Motor neuron (in vitro differentiated cells): ENCODE results near the gene PRR15L. TPM values are rescaled to one million over a fixed set of nuclear protein-coding genes. Genes with fewer than 3 reads are reported as not detected.

Source experiments
- ATAC-seq, 8 experiments: fragments of 200-7000 bp; cut with Tn5 transposase; replicated peaks in 6 of 8; 2 replicates each; pipeline ENCODE4 v1.8.0; 2021; ENCODE audit warnings: mild to moderate bottlenecking in 8 of 8, moderate library complexity in 8 of 8
- H3K27ac ChIP-seq, 2 donors: fragments of 250-450 bp; sonication (Bioruptor Pico); 2 replicates each; pipeline ENCODE4 v1.9.0; 2021; ENCODE audit warnings: antibody characterized with exemption in 2 of 2, mild to moderate bottlenecking in 2 of 2, moderate library complexity in 1 of 2
- H3K4me1 ChIP-seq, 2 donors: fragments of 250-450 bp; sonication (Bioruptor Pico); replicated peaks in 1 of 2; 2 replicates each; pipeline ENCODE4 v1.6.1; 2021; ENCODE audit warnings: antibody characterized with exemption in 2 of 2, mild to moderate bottlenecking in 2 of 2, moderate library complexity in 1 of 2
- H3K4me3 ChIP-seq, 5 donors: fragments of 250-450 bp; sonication (Bioruptor Pico); 2 replicates each; pipeline ENCODE4 v1.9.0; 2021; ENCODE audit warnings: antibody characterized with exemption in 5 of 5, mild to moderate bottlenecking in 5 of 5, moderate library complexity in 4 of 5
- WGBS, 10 experiments: fragments of 450-650 bp; shearing (Covaris generic); methylation state at CpG; one replicate each; pipeline ENCODE4 v1.0.0; 2022; 5-methylcytosine and 5-hydroxymethylcytosine counted together
- in situ Hi-C, 9 experiments: fragments of 400-800 bp; cut with MboI; loops; one replicate each; pipeline ENCODE4 v1.15.0; 2021; ENCODE audit warnings: low sequenced_read_pairs in 9 of 9, low pct_unique_long_range_greater_than_20kb in 2 of 9; ENCODE audit not compliant: unreplicated experiment in 9 of 9
- total RNA-seq, 8 experiments: library from RNA; unstranded; fragments of 300-600 nt; gene quantifications; 2 replicates each; pipeline versions ENCODE4 v1.2.3 to v1.2.4, GENCODE V29; 2022

The PRR15L gene
- total RNA-seq, 8 experiments from 2014 or later, result 0.11 to 3.0 (median 0.40) TPM; not detected in 2

GRCh38 chr17:47968836-47969235, 11.2 kb upstream of the PRR15L start:
- WGBS, 10 experiments, result 67 to 95% (median 83%) methylated on average over 1 to 5 of the region's 5 CpGs; no CpG with 5 or more reads in 4 of the 10 experiments
- ATAC-seq, result no peak
- Histone ChIP-seq H3K27ac (no peak overlapping the region), H3K4me3 (no peak overlapping the region), H3K4me1 (peaks cover 12 to 14% of the 10 kb centered on the region in 2 donors)
- in situ Hi-C loops, result no loop called here

- no peak overlapping the region for H3K4me3 ChIP-seq
- H3K27ac ChIP-seq, result no peak overlapping the region
- peak in 2 of 8 experiments; percentile 1 for ATAC-seq
- in situ Hi-C loops, result no loop called here
- 0 to 80% (median 60%) methylated on average over 1 to 3 of the region's 5 CpGs; no CpG with 5 or more reads in 5 of the 10 experiments for WGBS, 10 experiments
- peaks cover 12 to 14% of the 10 kb centered on the region in 2 donors for H3K4me1 ChIP-seq
Measured at GRCh38 chr17:47967607-47968252, 10.0 kb upstream of the PRR15L start.

- no peak overlapping the region for H3K4me3 ChIP-seq
- H3K27ac ChIP-seq, result no peak overlapping the region
- ATAC-seq, result peak in 3 of 8 experiments; percentile 36 to 57 (median 55)
- in situ Hi-C loops, result no loop called here
- H3K4me1 ChIP-seq, result peaks cover 4 to 6% of the 10 kb centered on the region in 2 donors
- 75 to 100% methylated on average over 1 of the region's 1 CpG; no CpG with 5 or more reads in 8 of the 10 experiments for WGBS, 10 experiments
Measured at GRCh38 chr17:47966079-47966519, 8.4 kb upstream of the PRR15L start.

- in situ Hi-C loops, result no loop called here
- Histone ChIP-seq H3K4me1 (no peaks in the 10 kb centered on the region), H3K4me3 (no peak overlapping the region), H3K27ac (no peak overlapping the region)
- ATAC-seq, result no peak
- 82 to 100% (median 95%) methylated on average over 1 to 5 of the region's 5 CpGs; no CpG with 5 or more reads in 2 of the 10 experiments for WGBS, 10 experiments
Measured at GRCh38 chr17:47964856-47965255, 7.2 kb upstream of the PRR15L start.

- WGBS, 10 experiments, result 0 to 100% (median 68%) methylated on average over 1 to 2 of the region's 3 CpGs; no CpG with 5 or more reads in 6 of the 10 experiments
- in situ Hi-C loops, result no loop called here
- no peak overlapping the region for H3K4me3 ChIP-seq
- H3K4me1 ChIP-seq, result no peaks in the 10 kb centered on the region
- H3K27ac ChIP-seq, result no peak overlapping the region
- ATAC-seq, result no peak
Measured at GRCh38 chr17:47962901-47963300, 5.2 kb upstream of the PRR15L start.

DNA sequence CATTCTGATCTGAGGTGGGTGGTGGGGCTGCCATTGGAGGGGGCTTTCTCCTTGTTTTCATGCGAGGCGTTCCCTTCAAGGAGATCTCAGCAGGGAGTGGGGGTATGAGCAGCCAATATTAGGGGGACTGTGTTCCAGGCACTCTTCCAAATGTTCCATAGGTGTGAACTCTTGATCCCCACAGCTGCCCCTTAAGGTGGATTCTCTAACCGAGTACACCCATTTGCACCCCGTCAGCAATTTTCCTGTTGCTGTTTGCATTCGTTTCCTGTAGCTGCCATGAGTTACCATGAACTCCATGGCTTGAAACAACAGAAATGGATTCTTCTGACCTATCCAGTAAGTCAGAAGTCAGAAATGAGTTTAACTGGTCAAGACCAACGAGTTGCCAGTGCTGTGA, 3.7 kb upstream of the PRR15L start:
- H3K4me1 ChIP-seq, result peaks cover 0 to 4% of the 10 kb centered on the region in 2 donors
- in situ Hi-C loops, result no loop called here
- no peak overlapping the region for H3K27ac ChIP-seq
- WGBS, 10 experiments, result 0 to 100% (median 53%) methylated on average over 1 to 4 of the region's 6 CpGs; no CpG with 5 or more reads in 2 of the 10 experiments
- H3K4me3 ChIP-seq, result no peak overlapping the region
- ATAC-seq, result no peak

- WGBS, 10 experiments, result 60 to 100% (median 76%) methylated on average over 1 to 7 of the region's 8 CpGs; no CpG with 5 or more reads in 2 of the 10 experiments
- H3K4me3 ChIP-seq, result no peak overlapping the region
- ATAC-seq, result peak in 1 of 8 experiments; percentile 33
- in situ Hi-C loops, result no loop called here
- peaks cover 0 to 4% of the 10 kb centered on the region in 2 donors for H3K4me1 ChIP-seq
- no peak overlapping the region for H3K27ac ChIP-seq
Measured at GRCh38 chr17:47959825-47960655, 2.4 kb upstream of the PRR15L start.

DNA sequence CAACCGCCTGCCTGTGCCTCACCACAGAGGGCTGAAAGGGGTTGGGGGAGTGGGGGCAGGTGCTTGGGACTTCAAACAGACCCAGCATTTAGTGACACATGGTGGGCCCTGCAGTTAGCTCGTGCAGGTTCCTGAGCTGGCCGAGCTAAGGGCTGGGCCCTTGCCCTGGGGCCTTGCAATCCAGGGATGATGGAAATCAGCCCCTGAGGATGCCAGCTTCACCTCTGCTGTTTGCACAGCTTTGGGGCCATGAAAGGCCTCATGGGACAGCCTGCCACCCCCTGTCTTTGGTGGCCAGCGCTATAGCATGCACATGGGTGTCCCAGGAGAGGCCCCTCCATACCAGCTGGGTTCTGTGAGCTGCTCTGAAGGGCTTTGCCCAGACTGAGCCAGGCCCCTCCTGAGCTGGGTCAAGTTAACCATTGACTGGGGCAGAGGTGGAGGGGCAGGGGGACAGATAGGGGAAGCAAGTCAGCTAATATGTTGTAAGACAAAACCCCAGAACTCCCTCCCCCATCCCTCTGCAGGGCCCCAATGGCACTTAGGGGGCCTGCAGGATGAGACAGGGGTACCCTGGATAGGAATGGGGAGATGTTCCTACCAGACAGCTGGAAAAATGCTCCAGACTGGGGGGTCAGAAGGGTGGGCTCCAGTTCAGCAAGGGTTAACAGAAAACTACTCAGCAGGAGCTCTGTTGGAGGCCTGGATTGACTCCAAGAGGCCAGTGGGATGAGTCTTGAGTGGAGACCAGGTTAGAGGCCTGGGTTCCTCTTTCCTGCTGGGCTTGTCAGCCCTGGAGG, 692 bp downstream of the PRR15L start:
- WGBS, 10 experiments, result 33 to 100% (median 50%) methylated on average over 1 to 2 of the region's 4 CpGs; no CpG with 5 or more reads in 7 of the 10 experiments
- no peak overlapping the region for H3K4me3 ChIP-seq
- peaks cover 0 to 4% of the 10 kb centered on the region in 2 donors for H3K4me1 ChIP-seq
- peak in 3 of 8 experiments; percentile 13 to 21 (median 14) for ATAC-seq
- H3K27ac ChIP-seq, result no peak overlapping the region
- in situ Hi-C loops, result no loop called here

- peaks cover 0 to 4% of the 10 kb centered on the region in 2 donors for H3K4me1 ChIP-seq
- in situ Hi-C loops, result no loop called here
- WGBS, 10 experiments, result 55 to 100% (median 87%) methylated on average over 2 to 6 of the region's 7 CpGs; no CpG with 5 or more reads in 4 of the 10 experiments
- H3K27ac ChIP-seq, result no peak overlapping the region
- no peak for ATAC-seq
- H3K4me3 ChIP-seq, result no peak overlapping the region
Measured at GRCh38 chr17:47955497-47956461, 1.9 kb downstream of the PRR15L start.

DNA sequence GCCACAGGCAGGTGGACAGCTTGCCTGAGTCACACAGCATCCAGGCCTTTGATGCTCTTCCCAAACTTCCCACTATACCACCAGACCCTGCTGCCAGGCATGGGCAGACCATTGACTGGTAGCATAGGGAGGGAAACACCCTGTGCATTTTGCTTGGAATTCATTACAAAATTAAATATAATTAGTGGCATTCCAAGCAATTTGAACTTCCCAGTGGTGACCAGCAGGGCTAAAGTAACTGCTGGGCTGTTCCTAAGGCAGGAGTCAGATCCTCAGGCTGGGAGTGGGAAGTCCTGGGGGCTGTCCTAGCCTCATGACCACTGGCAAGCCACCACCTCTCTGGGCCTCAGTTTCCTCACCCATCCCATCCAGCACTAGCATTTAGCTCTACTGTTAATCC, 3.8 kb downstream of the PRR15L start:
- in situ Hi-C loops, result no loop called here
- Histone ChIP-seq H3K4me3 (no peak overlapping the region), H3K27ac (no peak overlapping the region), H3K4me1 (peaks cover 4 to 8% of the 10 kb centered on the region in 2 donors)
- peak in 3 of 8 experiments; percentile 19 to 64 (median 39) for ATAC-seq

DNA sequence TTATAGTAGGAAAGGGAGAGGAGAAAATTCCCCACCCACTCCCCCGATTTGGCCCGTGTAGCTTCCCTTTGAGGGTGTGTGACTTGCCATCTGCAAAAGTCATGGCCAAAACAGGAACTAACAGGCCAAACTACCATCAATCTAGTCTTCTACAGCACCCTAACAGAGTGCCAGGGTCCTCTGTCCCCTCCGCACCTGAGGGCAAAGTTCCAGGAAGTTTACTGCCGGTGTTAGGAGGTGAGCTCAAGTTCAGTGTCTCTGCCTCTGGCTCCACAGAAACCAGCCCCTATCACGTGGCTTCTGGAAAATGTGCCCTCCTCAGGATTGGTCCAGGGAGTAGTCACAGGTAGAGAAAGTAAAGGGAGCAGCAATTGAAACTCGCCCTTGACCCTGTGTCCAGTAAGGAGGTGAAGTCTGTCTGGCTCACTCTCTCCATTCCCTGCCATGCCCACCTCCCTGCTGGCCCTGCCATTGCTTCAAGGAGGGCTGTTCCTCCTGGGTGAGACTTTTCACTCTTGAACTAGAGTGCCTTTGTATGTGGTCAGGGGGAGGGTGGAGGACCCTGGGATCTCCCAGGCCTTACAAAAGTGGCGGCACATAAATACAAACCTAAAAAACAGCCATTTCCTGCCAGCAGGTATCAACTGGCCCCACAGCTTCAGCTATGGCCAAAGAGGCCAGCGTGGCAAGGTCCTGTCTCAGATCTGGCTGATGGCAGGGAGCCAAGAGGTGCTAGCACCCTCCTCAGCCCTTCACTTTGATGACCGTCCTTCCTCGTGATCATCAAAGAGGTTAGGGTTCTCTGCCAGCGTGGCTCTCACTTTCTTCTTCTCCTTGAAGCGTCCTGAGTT, 5.3 kb downstream of the PRR15L start:
- no peak for ATAC-seq
- Histone ChIP-seq H3K4me1 (peaks cover 4 to 8% of the 10 kb centered on the region in 2 donors), H3K27ac (no peak overlapping the region), H3K4me3 (no peak overlapping the region)
- in situ Hi-C loops, result no loop called here
- 70 to 100% (median 89%) methylated on average over 1 to 8 of the region's 12 CpGs; no CpG with 5 or more reads in 2 of the 10 experiments for WGBS, 10 experiments
